K562 (cell line): ENCODE measurements around the gene OIT3. TPM values are rescaled to one million over a fixed set of nuclear protein-coding genes. Genes with fewer than 3 reads are reported as not detected.

Experiments used
- DACH1 ChIP-seq: fragments of 450-650 bp; IDR thresholded peaks from 2 replicates; pipeline ENCODE4 v1.6.1; 2018; ENCODE audit not compliant: partially characterized antibody
- DMBX1 ChIP-seq: fragments of 250-450 bp; sonication (Bioruptor Pico); IDR thresholded peaks from 2 replicates; pipeline ENCODE4 v1.8.0; 2022; ENCODE audit warnings: inconsistent platforms, mild to moderate bottlenecking, moderate library complexity, borderline replicate concordance
- ETV5 ChIP-seq: sonication (generic); formaldehyde crosslinking; IDR thresholded peaks from 2 replicates; pipeline ENCODE4 v1.4.0; 2020; ENCODE audit warnings: low read depth, mild to moderate bottlenecking, missing genetic modification reagents
- GABPB1 ChIP-seq: sonication (generic); formaldehyde crosslinking; IDR thresholded peaks from 2 replicates; pipeline ENCODE4 v1.8.0; 2022; ENCODE audit warnings: mild to moderate bottlenecking, missing genetic modification reagents
- HSF4 ChIP-seq: fragments of 250-450 bp; sonication (Bioruptor Pico); IDR thresholded peaks from 2 replicates; pipeline ENCODE4 v2.1.2; 2022; ENCODE audit warnings: mild to moderate bottlenecking, moderate library complexity, borderline replicate concordance
- JUNB ChIP-seq: fragments of 450-650 bp; formaldehyde crosslinking; conservative IDR thresholded peaks from 2 replicates; pipeline ENCODE4 v1.4.0; 2020; ENCODE audit warnings: mild to moderate bottlenecking
- KLF10 ChIP-seq: fragments of 250-450 bp; sonication (Bioruptor Pico); IDR thresholded peaks from 2 replicates; pipeline ENCODE4 v1.6.1; 2021; ENCODE audit warnings: matching md5 sums
- PTBP1 ChIP-seq: fragments of 200-400 bp; formaldehyde crosslinking; IDR thresholded peaks from 2 replicates; pipeline ENCODE4 v1.6.1; 2017; ENCODE audit warnings: low read depth, low read length
- RCOR1 ChIP-seq, 2 experiments: IDR thresholded peaks; 2 replicates each; pipeline ENCODE4 v1.6.1; 2012; ENCODE audit warnings: low read depth in 2 of 2, low read length in 2 of 2, borderline replicate concordance in 1 of 2, improper control_type of control experiment in 1 of 2
- SLC30A9 ChIP-seq: fragments of 250-450 bp; sonication (Bioruptor Pico); IDR thresholded peaks from 2 replicates; pipeline ENCODE4 v1.8.0; 2022; ENCODE audit warnings: mild to moderate bottlenecking, moderate library complexity
- SMARCB1 ChIP-seq: IDR thresholded peaks from 2 replicates; pipeline ENCODE4 v1.6.1; 2011; ENCODE audit warnings: improper control_type of control experiment, low read depth; ENCODE audit not compliant: insufficient read length
- TCF3 ChIP-seq: sonication (generic); formaldehyde crosslinking; IDR thresholded peaks from 2 replicates; pipeline ENCODE4 v1.4.0; 2020; ENCODE audit warnings: mild to moderate bottlenecking, missing genetic modification reagents
- THRAP3 ChIP-seq: fragments of 450-650 bp; IDR thresholded peaks from 2 replicates; pipeline ENCODE4 v1.6.1; 2016; ENCODE audit warnings: mild to moderate bottlenecking, inconsistent platforms, borderline replicate concordance
- ZNF384 ChIP-seq: IDR thresholded peaks from 2 replicates; pipeline ENCODE4 v1.6.1; 2012; ENCODE audit warnings: low read depth, low read length, improper control_type of control experiment
- polyA plus RNA-seq, 8 experiments: library from polyadenylated mRNA; depleted of rRNA in 4 of 8; stranded (reverse) in 5 of 8; unstranded in 3 of 8; fragments of >200 nt; fragmentation: Nextera tagmentation in 2 of 8; fragmentation: Illumina TruSeq in 1 of 8; extraction: Ambion mirVana in 2 of 8; extraction: Trizol in 1 of 8; gene quantifications; 2 replicates each; pipeline versions ENCODE4 v1.2.1 to v1.2.3, GENCODE V29; 2011 to 2014; ENCODE audit warnings: inconsistent platforms in 1 of 8, missing spikeins in 1 of 8
- total RNA-seq, 7 experiments: library from RNA; depleted of rRNA in 6 of 7; stranded (reverse); fragments of >200 nt in 6 of 7; fragmentation: Illumina TruSeq in 2 of 7; extraction: Trizol in 2 of 7; gene quantifications; 2 replicates each; pipeline versions ENCODE4 v1.2.1 to v1.2.3, GENCODE V29; 2011 to 2021; ENCODE audit warnings: low replicate concordance in 1 of 7
- TF ChIP-seq, protein P1 (sequence below), 2 experiments: IDR thresholded peaks in 1 of 2; conservative IDR thresholded peaks in 1 of 2; 2 replicates each; pipeline ENCODE4 v1.6.1; 2016; ENCODE audit warnings: low read depth in 2 of 2, mild to moderate bottlenecking in 1 of 2, missing compliant biosample characterization in 1 of 2, missing genetic modification characterization in 1 of 2, moderate library complexity in 1 of 2
- TF ChIP-seq, protein P2 (sequence below): fragments of 250-450 bp; sonication (Bioruptor Pico); IDR thresholded peaks from 2 replicates; pipeline ENCODE4 v1.8.0; 2021; ENCODE audit warnings: mild to moderate bottlenecking, moderate library complexity
- TF ChIP-seq, protein P3 (sequence below): fragments of 200-400 bp; formaldehyde crosslinking; IDR thresholded peaks from 2 replicates; pipeline ENCODE4 v1.6.1; 2017; ENCODE audit warnings: mild to moderate bottlenecking, low read depth, low read length, moderate library complexity
- TF ChIP-seq, protein P4 (sequence below): fragments of 250-450 bp; sonication (Bioruptor Pico); IDR thresholded peaks from 2 replicates; pipeline ENCODE4 v1.8.0; 2021; ENCODE audit warnings: moderate library complexity, mild to moderate bottlenecking, inconsistent platforms
- TF ChIP-seq, protein P5 (sequence below), 2 experiments: fragments of 450-650 bp; IDR thresholded peaks; 2 replicates each; pipeline ENCODE4 v1.6.1; 2016

OIT3 gene
- total and polyA plus RNA-seq, 9 of the 15 experiments (the other 6 are each of a cell fraction or from before 2014, with no cell fraction given) = not detected

DNA sequence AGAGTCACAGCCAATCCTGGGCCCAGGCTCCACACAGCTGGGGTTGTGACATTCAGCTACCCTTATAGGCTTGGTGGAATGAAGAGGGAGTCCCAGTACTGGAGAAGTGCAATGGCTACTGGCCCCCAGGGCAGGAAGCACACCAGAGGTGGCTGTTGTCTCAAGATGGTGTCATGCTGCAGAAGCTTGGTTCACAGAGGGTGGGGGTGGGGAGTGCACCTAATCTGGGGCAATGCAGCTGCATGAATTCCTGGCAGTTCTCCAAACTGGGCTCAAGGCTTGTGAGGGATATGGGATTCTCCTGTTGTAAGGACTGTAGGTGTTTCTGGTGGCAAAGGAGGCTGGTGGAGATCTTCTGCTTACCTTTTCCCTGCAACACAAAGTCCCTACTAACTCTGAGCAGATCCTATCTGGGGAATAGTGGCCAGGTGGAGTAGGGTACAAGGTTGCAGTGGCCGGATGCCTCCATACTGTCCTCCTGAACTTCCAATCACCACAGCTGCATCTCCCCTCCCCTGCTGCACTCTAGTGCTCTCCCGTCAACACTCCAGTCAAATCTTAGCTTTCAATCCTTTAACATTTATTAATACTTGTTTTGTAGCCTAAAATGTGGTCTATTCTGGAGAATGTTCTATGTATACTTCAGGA, 88.5 kb downstream of the OIT3 start (continued):
- TF ChIP-seq, protein P1, sequence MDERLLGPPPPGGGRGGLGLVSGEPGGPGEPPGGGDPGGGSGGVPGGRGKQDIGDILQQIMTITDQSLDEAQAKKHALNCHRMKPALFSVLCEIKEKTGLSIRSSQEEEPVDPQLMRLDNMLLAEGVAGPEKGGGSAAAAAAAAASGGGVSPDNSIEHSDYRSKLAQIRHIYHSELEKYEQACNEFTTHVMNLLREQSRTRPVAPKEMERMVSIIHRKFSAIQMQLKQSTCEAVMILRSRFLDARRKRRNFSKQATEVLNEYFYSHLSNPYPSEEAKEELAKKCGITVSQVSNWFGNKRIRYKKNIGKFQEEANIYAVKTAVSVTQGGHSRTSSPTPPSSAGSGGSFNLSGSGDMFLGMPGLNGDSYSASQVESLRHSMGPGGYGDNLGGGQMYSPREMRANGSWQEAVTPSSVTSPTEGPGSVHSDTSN (CRISPR knock-in tag; IDR thresholded peaks at IDR 0.05; ENCODE audit: low read depth) = no peak
- TF ChIP-seq, protein P1 (tag; conservative IDR thresholded peaks at IDR 0.05; ENCODE audit: low read depth) = no peak
- TF ChIP-seq KLF10 (CRISPR knock-in tag) (no peak), SLC30A9 (no peak), GABPB1 (CRISPR knock-in tag) (no peak), PTBP1 (no peak), DMBX1 (CRISPR knock-in tag) (no peak), HSF4 (CRISPR knock-in tag) (no peak), SMARCB1 (no peak), TCF3 (CRISPR knock-in tag) (peak; percentile 75), DACH1 (no peak), ETV5 (no peak), ZNF384 (no peak), RCOR1 (IDR thresholded peaks at IDR 0.05; ENCODE audit: borderline replicate concordance in 1 of 2, low read depth in 2 of 2, low read length in 2 of 2) (0 out of 4 replicates have a peak, but pooled peaks of 1 of the 2 experiments have one; percentile 17), THRAP3 (no peak), JUNB (no peak)
- TF ChIP-seq, protein P2, sequence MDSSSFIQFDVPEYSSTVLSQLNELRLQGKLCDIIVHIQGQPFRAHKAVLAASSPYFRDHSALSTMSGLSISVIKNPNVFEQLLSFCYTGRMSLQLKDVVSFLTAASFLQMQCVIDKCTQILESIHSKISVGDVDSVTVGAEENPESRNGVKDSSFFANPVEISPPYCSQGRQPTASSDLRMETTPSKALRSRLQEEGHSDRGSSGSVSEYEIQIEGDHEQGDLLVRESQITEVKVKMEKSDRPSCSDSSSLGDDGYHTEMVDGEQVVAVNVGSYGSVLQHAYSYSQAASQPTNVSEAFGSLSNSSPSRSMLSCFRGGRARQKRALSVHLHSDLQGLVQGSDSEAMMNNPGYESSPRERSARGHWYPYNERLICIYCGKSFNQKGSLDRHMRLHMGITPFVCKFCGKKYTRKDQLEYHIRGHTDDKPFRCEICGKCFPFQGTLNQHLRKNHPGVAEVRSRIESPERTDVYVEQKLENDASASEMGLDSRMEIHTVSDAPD (CRISPR knock-in tag) = no peak
- TF ChIP-seq, protein P3, sequence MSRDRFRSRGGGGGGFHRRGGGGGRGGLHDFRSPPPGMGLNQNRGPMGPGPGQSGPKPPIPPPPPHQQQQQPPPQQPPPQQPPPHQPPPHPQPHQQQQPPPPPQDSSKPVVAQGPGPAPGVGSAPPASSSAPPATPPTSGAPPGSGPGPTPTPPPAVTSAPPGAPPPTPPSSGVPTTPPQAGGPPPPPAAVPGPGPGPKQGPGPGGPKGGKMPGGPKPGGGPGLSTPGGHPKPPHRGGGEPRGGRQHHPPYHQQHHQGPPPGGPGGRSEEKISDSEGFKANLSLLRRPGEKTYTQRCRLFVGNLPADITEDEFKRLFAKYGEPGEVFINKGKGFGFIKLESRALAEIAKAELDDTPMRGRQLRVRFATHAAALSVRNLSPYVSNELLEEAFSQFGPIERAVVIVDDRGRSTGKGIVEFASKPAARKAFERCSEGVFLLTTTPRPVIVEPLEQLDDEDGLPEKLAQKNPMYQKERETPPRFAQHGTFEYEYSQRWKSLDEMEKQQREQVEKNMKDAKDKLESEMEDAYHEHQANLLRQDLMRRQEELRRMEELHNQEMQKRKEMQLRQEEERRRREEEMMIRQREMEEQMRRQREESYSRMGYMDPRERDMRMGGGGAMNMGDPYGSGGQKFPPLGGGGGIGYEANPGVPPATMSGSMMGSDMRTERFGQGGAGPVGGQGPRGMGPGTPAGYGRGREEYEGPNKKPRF = no peak
- TF ChIP-seq, protein P4, sequence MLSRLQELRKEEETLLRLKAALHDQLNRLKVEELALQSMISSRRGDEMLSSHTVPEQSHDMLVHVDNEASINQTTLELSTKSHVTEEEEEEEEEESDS = no peak
- TF ChIP-seq, protein P5, sequence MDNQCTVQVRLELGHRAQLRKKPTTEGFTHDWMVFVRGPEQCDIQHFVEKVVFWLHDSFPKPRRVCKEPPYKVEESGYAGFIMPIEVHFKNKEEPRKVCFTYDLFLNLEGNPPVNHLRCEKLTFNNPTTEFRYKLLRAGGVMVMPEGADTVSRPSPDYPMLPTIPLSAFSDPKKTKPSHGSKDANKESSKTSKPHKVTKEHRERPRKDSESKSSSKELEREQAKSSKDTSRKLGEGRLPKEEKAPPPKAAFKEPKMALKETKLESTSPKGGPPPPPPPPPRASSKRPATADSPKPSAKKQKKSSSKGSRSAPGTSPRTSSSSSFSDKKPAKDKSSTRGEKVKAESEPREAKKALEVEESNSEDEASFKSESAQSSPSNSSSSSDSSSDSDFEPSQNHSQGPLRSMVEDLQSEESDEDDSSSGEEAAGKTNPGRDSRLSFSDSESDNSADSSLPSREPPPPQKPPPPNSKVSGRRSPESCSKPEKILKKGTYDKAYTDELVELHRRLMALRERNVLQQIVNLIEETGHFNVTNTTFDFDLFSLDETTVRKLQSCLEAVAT (IDR thresholded peaks at IDR 0.05) = 0 out of 4 replicates have a peak, but pooled peaks of 1 of the 2 experiments have one; percentile 32
